GM12872 (cell line): ENCODE results near the gene PTOV1.

Experiments
- TF ChIP-seq, protein P1 (sequence below): IDR thresholded peaks from 3 replicates; pipeline ENCODE4 v1.5.1; 2011; ENCODE audit warnings: low read depth, mild to moderate bottlenecking, low read length, moderate library complexity; ENCODE audit not compliant: insufficient read depth

Gene PTOV1

DNA sequence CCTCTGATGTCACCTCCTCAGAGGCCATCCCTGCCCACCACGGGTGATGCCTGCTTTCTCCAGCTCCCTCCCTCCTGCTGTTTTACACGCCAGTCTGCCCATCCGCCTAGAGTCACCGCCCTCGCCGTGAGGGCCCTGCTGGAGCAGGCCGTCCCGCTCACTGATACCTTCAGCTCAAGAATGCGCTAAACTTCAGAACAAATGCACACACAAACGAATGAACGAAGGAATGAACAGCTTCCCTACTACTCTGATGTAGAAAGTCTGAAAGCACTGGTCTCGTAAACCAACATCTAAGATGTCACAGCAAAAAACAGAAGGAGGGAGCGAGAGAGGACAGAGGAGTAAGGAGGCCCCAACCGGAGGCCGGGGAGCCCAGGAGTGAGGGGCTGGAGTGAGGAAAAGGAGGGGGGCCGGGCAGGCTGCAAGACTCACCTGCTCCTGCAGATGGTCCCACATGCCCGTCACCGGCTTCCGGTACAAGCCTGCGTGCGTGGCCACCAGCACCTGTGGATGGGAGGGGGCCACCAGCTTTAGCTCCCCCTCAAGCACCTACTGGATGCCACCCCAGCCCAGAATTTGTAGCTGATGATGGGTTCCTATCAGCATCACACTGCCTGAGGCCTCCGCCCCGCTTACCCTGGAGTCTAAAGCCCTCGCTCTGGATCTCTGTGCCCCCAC lies 12.4 kb downstream of the PTOV1 start:
- TF ChIP-seq, protein P1, sequence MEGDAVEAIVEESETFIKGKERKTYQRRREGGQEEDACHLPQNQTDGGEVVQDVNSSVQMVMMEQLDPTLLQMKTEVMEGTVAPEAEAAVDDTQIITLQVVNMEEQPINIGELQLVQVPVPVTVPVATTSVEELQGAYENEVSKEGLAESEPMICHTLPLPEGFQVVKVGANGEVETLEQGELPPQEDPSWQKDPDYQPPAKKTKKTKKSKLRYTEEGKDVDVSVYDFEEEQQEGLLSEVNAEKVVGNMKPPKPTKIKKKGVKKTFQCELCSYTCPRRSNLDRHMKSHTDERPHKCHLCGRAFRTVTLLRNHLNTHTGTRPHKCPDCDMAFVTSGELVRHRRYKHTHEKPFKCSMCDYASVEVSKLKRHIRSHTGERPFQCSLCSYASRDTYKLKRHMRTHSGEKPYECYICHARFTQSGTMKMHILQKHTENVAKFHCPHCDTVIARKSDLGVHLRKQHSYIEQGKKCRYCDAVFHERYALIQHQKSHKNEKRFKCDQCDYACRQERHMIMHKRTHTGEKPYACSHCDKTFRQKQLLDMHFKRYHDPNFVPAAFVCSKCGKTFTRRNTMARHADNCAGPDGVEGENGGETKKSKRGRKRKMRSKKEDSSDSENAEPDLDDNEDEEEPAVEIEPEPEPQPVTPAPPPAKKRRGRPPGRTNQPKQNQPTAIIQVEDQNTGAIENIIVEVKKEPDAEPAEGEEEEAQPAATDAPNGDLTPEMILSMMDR, result no peak

DNA sequence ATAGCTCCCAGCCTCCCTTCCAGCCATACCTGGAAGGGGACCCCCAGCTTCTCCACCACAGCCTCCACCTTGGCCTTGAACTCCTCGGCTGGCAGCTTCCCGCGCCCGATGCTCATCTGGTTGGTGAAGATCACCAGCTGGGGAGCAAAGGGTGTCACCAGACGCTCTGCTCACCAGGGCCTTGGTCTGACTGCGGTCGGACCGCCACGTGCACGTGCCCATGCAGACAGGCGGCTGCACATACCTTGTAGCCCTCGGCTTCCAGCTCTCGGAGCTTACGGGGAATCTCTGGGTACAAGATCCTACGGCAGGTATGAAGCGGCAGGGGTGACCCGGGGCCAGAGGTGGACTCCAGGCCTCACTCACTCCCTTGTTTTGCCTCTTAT lies 13.0 kb downstream of the PTOV1 start:
- TF ChIP-seq, protein P1, result no peak

DNA sequence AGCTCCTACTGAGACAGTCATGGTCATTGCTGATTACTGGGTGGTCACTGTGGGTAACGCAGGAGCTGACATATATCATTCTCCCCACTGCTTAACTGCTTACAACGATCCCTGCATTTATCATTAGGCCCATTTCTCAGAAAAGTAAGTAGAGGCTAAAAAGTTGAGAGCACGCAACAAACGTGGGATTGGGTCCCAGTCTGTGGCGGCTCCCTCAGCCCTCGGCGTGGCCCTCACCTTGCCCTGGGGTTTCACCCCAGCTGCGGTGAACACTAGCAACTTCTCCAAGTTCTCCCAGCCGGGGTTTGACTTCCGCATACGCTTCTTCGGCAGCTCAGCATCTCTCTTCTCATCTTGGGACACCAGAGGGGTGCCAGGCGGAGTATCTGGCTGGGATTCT lies 13.9 kb downstream of the PTOV1 start:
- TF ChIP-seq, protein P1, result no peak

DNA sequence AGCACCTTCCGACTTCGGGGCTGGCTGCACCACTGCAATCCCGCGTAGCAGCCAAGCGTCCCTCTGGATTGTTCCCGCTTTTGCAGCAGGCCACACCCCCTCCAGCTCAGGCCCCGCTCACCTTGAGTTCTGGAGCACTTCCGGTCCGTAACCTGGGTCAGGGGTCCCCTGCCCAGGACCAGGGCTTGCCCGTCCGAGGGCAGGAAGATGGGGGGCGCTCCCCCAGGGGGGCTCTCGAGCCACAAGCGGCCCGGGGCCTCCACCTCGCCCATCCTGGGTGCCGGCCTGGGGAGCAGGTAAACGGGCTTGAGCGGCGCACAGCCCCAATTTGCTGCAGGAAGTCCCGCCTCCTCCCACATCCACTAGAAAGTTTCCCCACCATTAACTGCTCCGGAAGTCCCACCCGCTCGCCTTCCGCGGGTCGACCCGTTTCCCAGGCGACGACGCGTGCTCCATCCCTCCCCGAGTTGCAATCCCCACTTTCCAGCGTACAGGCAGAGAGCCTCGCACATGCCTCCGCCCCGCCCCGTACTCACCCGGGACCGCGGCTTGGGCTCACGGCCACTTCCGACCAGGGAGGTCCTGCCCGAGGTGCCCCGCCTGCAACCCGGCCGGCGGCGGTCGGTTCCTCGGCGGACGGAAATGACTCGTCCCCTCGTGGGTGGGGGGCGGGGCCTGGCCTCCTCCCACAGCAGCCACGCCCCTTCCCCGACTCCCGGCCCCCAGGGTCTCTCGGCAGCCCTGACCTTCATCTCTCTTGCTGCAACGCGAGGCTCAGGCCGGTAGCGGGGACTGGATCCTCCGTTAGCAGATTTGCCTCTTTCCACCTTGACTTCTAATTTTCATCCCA lies 16.2 kb downstream of the PTOV1 start, which contains the start of gene PNKP:
TSS of gene PNKP (minus strand) at position 644 of the 850 bp plus-strand sequence. CDS start at position 272, 372 bp downstream.
- TF ChIP-seq, protein P1, result no peak

DNA sequence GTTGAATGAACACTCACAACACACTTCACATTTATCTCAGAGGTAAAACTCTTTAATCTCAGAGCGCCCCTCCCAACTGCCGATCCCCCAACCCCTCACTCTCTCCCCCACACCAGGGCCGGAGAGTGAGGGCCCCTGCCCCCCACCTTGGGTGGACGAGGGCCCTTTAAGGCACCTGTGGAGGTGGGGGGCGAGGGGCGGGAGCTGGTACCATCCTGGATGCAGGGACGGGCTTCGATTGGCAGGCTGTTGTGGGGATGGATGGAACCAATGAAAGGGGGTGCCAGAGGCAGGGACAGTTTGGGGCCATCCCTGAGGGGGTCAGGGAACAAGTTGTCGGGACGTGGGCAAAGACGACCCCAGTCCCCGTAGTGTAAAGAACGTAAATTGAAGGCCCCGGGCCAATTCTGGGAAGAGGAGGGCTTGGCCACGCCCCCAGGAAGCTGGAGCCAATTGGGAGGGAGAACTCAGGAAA lies 18.1 kb downstream of the PTOV1 start:
- TF ChIP-seq, protein P1, result no peak

DNA sequence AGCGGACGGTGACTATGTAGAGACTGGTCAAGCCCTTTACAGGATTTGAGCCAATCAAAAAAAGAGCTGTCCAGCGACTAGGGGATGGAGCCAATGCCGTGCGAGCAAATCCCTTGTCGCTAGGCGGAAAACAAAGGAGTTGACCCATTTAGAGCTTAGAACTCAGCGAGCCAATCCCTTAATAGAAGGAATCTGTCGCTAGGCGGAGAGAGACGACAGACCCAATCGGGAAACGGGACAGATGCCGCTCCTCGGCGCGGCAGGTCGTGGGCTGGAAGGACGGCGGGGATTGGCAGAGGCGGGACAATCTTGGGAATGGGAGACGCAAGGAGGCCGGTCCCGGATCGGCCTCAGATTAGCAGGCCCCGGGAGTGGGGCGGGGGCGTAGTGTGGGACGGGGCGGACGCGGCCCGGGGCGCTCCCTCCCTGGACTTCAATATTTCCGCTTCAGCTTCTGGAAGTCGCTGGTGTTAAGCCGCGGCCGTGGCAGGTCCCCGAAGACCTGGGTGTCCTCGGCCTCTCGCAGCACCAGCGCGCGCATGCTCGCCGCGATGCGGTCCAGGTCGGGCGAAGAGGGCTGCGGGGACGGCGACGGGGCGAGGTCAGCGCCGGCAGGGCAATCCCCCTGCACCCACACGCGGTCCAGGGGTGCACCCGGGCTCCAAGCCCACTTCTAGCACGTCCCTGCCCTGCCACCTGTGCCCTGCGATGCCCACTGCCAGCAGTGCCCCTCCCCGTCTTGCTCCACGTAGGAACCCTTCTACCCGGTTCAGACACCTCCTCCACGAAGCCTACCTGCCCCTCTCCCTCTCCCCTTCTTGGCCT lies 18.7 kb downstream of the PTOV1 start:
- TF ChIP-seq, protein P1, result no peak
